Activated CD8-positive, alpha-beta memory T cell treated with anti-CD3 and anti-CD28 coated beads, Interleukin-2, amount 10 ng/mL, durations not matched to agents 7 days and 5 days (primary cell): ENCODE measurements around the gene AGAP1. TPM values are rescaled to one million over a fixed set of nuclear protein-coding genes. Genes with fewer than 3 reads are reported as not detected.

Experiments
- ATAC-seq: fragments of 150-1000 bp; cut with Tn5 transposase; one replicate; pipeline ENCODE4 v1.10.0; 2021; ENCODE audit warnings: moderate library complexity
- CTCF ChIA-PET: fragments of 350-600 bp; sonication (Branson Sonifier 250); formaldehyde crosslinking; loops from one replicate; lab custom pipeline; 2021; ENCODE audit warnings: antibody characterized with exemption; lab: Charles Lee
- DNase-seq: peaks from one replicate; pipeline ENCODE4 v3.0.0-alpha.2; 2020
- H3K27ac Mint-ChIP-seq: one replicate; pipeline ENCODE4 v1.8.0; 2021; ENCODE audit warnings: mild to moderate bottlenecking, mixed read lengths
- H3K27me3 Mint-ChIP-seq: one replicate; pipeline ENCODE4 v1.8.0; 2021; ENCODE audit warnings: mixed read lengths
- H3K36me3 Mint-ChIP-seq: one replicate; pipeline ENCODE4 v1.8.0; 2021; ENCODE audit warnings: mild to moderate bottlenecking, mixed read lengths
- H3K4me1 Mint-ChIP-seq: one replicate; pipeline ENCODE4 v1.8.0; 2021; ENCODE audit warnings: mixed read lengths
- H3K4me3 Mint-ChIP-seq: one replicate; pipeline ENCODE4 v1.8.0; 2021; ENCODE audit warnings: mild to moderate bottlenecking, moderate library complexity, mixed read lengths
- H3K9me3 Mint-ChIP-seq: one replicate; pipeline ENCODE4 v1.8.0; 2022; ENCODE audit warnings: low read depth, mixed read lengths
- total RNA-seq, 2 experiments: library from RNA; stranded (reverse); gene quantifications; one replicate each; pipeline ENCODE4 v1.2.3, GENCODE V29; 2021

Gene AGAP1
- total RNA-seq, 2 experiments from 2014 or later = 0.75 to 1.8 TPM

DNA sequence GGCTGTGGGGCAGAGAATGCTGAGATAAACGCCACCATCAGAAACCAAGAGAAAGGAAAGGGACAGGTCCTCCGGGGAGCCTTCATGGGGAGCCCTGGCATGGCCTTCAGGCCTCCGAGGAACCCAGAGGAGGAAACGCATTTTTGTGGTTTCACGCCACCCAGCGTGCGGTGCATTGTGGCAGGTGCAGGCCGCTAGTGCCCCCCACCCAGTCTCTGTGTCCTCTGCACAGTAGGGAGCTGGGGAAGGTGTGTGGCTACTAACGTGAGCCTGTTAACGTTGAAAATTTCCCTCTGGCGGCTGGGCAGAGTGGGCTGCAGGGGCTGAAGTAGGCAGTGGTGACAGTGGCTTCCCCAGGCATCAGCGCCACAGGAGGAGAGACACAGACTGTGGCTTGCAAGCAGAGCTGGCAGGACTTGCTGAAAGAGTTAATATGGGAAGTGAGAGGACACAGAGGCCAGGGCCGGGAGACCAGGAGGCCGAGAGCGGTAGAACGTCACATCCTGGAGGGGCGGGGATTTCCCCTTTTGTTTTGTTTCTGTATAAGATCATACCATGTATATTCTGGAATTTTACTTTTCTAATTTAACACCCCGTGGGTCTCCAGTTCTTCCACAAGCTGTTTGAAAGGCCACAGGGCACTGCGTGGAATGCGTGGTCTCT is 507.5 kb downstream of the AGAP1 start:
- Mint-ChIP-seq H3K36me3 (no peaks in the 10 kb centered on the region), H3K4me1 (no peaks in the 10 kb centered on the region), H3K9me3 (peaks cover 2% of the 10 kb centered on the region), H3K27ac (no peak overlapping the region), H3K27me3 (no peaks in the 10 kb centered on the region), H3K4me3 (no peak overlapping the region)
- DNase-seq = no peak
- ATAC-seq = no peak
- CTCF ChIA-PET = no interaction called here

DNA sequence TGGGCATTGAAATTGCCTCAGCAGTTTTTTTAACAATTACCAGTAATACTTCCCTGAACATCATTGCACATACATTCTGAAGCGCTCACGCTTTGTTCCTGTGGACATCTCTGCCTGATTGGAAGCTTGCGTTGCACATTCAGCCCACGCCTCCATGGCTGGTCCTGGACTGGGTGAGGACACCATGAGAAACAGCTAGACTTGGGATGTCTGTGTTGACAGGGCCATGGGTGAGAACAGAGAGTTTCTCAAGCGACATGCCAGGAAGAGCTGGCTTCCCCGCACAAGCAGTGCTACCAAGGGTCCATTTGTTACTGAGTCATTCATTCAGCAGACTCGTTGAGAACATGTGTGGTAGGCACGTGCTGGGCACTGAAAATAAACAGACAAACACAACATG is 508.0 kb downstream of the AGAP1 start:
- CTCF ChIA-PET = no interaction called here
- Mint-ChIP-seq H3K27ac (no peak overlapping the region), H3K36me3 (no peaks in the 10 kb centered on the region), H3K4me1 (no peaks in the 10 kb centered on the region), H3K9me3 (peaks cover 2% of the 10 kb centered on the region), H3K27me3 (no peaks in the 10 kb centered on the region), H3K4me3 (no peak overlapping the region)
- DNase-seq (no peak), ATAC-seq (no peak)

DNA sequence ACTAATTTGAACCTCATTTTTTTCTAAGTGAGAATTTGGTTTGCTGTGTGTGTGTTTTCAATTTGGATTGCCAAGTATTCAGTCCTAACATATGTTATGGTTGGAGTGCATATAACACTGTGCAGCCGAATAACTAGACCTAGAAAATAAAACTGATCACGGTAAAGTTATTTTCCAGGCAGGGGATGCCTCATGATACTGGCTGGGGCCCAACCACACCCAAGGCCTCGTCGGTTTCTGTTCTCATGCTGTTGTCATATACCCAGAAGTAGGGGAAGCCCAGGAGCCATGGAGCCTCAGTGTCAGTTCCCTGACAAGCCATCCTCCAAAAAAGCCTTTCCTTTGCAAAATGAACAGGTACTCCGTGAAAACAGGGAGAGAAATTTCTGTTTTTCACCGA is 514.2 kb downstream of the AGAP1 start:
- Mint-ChIP-seq H3K36me3 (no peaks in the 10 kb centered on the region), H3K9me3 (no peaks in the 10 kb centered on the region), H3K4me1 (no peaks in the 10 kb centered on the region), H3K27me3 (no peaks in the 10 kb centered on the region), H3K27ac (no peak overlapping the region), H3K4me3 (no peak overlapping the region)
- no peak for DNase-seq
- CTCF ChIA-PET = no interaction called here
- ATAC-seq = no peak

DNA sequence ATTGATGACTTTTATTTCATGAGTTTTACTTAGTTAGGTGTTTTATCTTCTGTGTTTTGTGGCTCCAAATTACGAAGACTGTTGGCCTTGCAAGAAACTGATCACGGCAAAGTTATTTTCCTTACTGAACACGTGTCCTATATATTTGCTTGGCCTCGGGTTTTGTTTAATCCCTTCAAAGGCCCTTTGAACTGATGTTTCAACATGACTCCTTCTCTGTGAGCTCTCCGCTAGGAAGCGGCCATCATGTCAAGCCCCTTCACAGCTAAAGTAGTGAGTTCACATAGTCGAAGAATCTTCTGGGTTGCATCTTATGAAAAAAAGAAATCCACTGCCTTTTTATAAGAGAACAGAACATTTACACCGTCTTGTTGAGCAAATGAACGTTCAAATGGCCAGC is 515.0 kb downstream of the AGAP1 start:
- no peaks in the 10 kb centered on the region for H3K36me3 Mint-ChIP-seq
- CTCF ChIA-PET = no interaction called here
- ATAC-seq = no peak
- H3K9me3 Mint-ChIP-seq = no peaks in the 10 kb centered on the region
- H3K4me3 Mint-ChIP-seq = no peak overlapping the region
- no peak for DNase-seq
- no peak overlapping the region for H3K27ac Mint-ChIP-seq
- no peaks in the 10 kb centered on the region for H3K4me1 Mint-ChIP-seq
- no peaks in the 10 kb centered on the region for H3K27me3 Mint-ChIP-seq

DNA sequence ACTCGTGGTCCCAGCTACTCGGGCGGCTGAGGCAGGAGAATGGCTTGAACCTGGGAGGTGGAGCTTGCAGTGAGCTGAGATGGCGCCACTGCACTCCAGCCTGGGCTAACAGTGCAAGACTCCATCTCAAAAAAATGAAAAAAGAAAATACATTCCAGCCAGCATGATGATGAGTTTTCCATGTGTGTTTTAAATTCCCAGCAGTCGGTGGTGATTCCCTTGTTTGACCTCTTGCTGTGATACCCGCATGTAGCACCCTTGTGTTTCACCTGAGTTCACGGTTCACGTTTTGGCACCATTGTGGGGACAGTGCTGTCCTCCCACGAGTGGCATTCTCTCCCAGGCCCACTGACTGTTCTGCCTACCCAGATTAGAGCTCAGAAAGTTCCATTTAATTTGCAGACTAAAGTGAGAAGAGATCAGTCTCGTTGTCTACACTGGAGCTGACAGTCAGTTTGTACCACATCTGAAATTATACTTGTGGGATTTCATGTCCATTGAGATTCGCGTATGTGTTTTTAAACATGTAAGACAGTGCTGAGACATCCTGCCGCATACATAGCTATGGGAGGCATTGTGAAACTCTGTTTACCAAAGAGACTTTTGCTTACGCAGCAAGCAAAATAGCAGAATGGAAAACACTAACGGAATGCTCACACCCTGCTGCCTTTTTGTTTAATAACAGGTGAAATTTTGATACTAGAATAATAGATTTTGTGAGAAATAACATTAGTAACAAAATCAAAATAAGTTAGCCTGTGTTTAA is 517.3 kb downstream of the AGAP1 start:
- Mint-ChIP-seq H3K36me3 (no peaks in the 10 kb centered on the region), H3K27ac (no peak overlapping the region), H3K4me1 (no peaks in the 10 kb centered on the region), H3K9me3 (no peaks in the 10 kb centered on the region), H3K4me3 (no peak overlapping the region), H3K27me3 (peaks cover 7% of the 10 kb centered on the region)
- CTCF ChIA-PET = no interaction called here
- ATAC-seq = no peak
- DNase-seq = no peak

DNA sequence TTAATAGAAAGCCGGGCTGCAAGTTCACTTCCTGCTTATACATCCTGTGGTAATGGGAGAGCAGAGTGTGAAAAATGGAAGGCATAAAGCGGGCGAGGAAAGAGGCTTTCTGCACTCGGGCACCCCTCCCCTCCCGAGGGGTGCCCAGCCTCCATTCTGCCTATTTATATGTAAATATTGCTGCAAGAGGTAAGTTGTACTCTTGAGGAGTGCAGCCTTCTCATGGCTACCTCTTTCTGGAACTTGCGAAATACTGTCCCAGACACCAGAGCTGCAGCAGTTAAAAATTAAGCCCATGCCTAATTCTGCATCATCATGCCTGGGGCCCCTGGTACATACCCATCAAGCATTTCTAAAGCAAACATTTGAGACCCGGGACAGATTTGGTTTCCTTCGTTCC is 518.3 kb downstream of the AGAP1 start:
- Mint-ChIP-seq H3K9me3 (no peaks in the 10 kb centered on the region), H3K4me1 (no peaks in the 10 kb centered on the region), H3K4me3 (no peak overlapping the region), H3K36me3 (no peaks in the 10 kb centered on the region), H3K27me3 (peaks cover 9% of the 10 kb centered on the region), H3K27ac (no peak overlapping the region)
- DNase-seq (no peak), ATAC-seq (no peak)
- CTCF ChIA-PET = no interaction called here

DNA sequence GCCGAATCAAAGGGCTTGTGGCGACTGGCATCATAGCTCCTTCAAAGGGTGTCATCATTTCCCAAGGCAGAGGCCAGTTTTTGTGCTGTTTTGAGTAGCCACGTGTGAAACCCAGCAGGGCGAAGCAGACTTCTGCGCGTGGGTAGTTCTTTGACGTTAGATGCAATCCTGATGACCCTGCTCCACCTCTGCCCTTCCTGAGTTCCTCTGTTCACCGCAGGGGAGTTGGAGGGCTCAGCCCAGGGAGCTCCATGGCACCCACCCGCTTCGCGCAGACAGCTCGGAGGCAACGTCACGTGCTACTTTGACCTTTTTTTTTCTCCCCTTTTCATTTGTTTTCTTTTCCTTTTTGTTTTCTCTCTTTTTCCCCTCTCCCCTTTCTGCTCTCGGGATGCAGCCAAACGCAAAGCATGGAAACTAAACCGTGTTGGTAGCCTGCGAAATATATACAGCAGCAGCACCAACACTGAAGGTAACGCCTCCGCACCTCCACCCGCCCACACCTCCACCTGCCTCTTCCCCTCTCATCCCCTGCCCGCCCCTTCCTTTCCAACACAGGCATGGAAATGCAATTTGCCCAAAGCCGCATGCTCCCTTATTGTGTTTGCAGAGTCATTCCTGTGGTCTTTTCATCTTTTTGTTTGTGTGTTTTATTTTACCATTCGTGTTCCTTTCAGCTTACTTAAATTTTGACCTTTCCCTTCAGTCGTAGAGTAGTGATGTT is 520.7 kb downstream of the AGAP1 start:
- Mint-ChIP-seq H3K4me3 (no peak overlapping the region), H3K27ac (no peak overlapping the region), H3K27me3 (peaks cover 9% of the 10 kb centered on the region), H3K4me1 (no peaks in the 10 kb centered on the region), H3K9me3 (no peaks in the 10 kb centered on the region), H3K36me3 (no peaks in the 10 kb centered on the region)
- ATAC-seq (no peak), DNase-seq (no peak)
- CTCF ChIA-PET = no interaction called here

DNA sequence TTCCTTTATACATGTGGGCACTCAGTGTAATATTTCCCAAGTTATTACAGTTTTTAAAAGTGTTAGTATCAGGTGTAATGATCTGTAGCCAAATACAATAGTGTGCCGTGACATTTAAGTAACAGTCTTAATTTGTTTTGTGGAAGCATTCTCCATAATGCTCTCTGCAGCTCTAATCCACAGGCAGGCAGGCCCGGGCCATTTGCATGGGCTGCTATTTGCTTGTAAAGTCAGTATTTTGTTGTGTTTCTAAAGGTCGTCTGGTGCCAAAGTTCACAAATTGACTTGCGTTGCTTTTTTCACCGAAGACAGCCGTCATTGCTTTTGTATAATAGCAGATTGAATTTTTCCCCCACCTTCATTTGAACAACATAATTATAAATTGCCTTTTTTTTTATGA is 521.3 kb downstream of the AGAP1 start:
- Mint-ChIP-seq H3K4me3 (no peak overlapping the region), H3K9me3 (no peaks in the 10 kb centered on the region), H3K36me3 (no peaks in the 10 kb centered on the region), H3K4me1 (no peaks in the 10 kb centered on the region), H3K27me3 (peaks cover 9% of the 10 kb centered on the region), H3K27ac (no peak overlapping the region)
- DNase-seq = no peak
- CTCF ChIA-PET = no interaction called here
- no peak for ATAC-seq

DNA sequence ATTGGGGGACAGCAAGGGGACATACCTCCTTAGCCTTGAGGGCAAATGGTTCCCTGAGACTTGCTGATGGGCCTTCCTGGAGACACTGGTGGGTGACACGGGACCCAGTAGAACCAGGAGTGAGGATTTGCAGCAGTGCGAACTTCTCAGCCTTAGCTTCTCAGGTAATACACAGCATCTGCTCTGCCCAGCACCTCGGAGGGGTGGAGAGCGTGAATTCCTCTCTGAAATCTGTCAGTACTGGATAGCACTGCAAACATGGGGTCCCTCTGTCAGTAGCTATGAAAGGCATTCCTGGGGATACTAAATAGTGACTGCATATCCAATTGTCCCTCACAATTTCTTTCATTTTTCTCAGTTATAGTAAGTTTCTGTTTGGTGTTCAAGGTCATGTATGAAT is 522.7 kb downstream of the AGAP1 start:
- Mint-ChIP-seq H3K27me3 (peaks cover 9% of the 10 kb centered on the region), H3K4me1 (no peaks in the 10 kb centered on the region), H3K36me3 (no peaks in the 10 kb centered on the region), H3K4me3 (no peak overlapping the region), H3K9me3 (no peaks in the 10 kb centered on the region), H3K27ac (no peak overlapping the region)
- CTCF ChIA-PET = no interaction called here
- no peak for ATAC-seq
- DNase-seq = no peak

DNA sequence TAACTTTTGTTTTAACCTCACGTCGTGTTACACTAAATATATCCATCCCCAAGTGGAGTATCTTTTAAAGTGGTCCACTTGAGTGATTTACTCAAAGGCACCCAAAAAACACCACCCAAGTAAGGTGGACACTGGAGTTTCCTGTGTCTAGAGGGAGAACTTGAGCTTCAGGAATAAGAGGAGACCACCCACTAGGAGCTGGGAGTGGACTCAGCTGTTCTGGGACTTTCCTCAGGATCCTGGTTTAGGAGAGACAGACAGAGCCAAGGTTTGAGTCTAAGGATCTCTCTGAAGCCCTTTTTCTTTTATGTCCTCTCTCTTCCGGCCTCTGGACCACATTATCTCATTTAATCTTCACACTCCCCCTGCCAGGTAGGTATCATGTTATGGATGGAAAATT is 523.6 kb downstream of the AGAP1 start:
- no peaks in the 10 kb centered on the region for H3K4me1 Mint-ChIP-seq
- H3K27ac Mint-ChIP-seq = no peak overlapping the region
- no peaks in the 10 kb centered on the region for H3K9me3 Mint-ChIP-seq
- no peaks in the 10 kb centered on the region for H3K36me3 Mint-ChIP-seq
- peaks cover 9% of the 10 kb centered on the region for H3K27me3 Mint-ChIP-seq
- no peak for DNase-seq
- CTCF ChIA-PET = no interaction called here
- no peak for ATAC-seq
- no peak overlapping the region for H3K4me3 Mint-ChIP-seq

DNA sequence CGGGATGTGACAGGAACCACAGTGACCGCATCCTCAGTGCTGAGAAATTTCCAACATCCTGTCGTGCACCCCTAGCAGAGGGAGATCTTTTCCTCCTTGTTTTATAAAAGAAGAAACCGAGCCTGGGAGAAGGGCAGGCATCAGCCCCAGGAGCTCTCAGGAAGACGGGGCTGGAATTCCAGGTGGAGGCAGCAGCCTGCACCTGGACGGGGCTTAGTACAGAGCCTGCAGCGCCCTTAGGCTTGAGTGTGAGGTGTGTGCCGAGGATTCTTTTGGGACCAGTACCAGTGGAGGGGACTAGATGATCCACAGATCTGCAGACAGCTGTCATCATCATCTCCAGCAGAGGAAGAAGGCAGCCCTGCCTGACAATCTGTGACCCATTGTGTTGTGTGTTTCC is 525.6 kb downstream of the AGAP1 start:
- Mint-ChIP-seq H3K4me3 (no peak overlapping the region), H3K36me3 (no peaks in the 10 kb centered on the region), H3K27me3 (peaks cover 9% of the 10 kb centered on the region), H3K4me1 (no peaks in the 10 kb centered on the region), H3K9me3 (no peaks in the 10 kb centered on the region), H3K27ac (no peak overlapping the region)
- no peak for DNase-seq
- CTCF ChIA-PET = no interaction called here
- ATAC-seq = no peak

DNA sequence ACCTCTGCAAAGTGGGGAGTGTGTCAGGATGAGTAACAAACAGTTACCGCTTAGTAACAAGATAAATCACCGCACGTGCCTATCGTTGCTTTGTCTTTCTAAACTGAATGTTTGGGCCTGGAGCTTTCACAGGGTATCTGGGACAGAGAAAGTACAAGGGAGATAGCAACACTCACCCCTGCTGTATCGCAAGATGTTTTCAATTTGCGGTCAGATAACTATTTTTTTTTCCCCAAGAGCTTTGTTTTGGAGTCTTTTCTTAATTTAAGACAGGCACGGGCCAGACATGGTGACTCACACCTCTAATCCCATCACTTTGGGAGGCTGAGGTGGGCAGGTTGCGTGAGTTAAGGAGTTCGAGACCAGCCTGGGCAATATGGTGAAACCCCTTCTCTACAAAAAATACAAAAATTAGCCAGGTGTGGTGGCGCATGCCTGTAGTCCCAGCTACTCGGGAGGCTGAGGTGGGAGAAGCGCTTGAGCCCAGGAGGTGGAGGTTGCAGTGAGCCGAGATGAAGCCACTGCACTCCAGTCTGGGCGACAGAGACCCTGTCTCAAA is 527.7 kb downstream of the AGAP1 start:
- no peaks in the 10 kb centered on the region for H3K4me1 Mint-ChIP-seq
- no peak overlapping the region for H3K27ac Mint-ChIP-seq
- ATAC-seq (no peak), DNase-seq (no peak)
- H3K36me3 Mint-ChIP-seq = no peaks in the 10 kb centered on the region
- H3K4me3 Mint-ChIP-seq = no peak overlapping the region
- no peaks in the 10 kb centered on the region for H3K9me3 Mint-ChIP-seq
- H3K27me3 Mint-ChIP-seq = peaks cover 2% of the 10 kb centered on the region
- CTCF ChIA-PET = no interaction called here

DNA sequence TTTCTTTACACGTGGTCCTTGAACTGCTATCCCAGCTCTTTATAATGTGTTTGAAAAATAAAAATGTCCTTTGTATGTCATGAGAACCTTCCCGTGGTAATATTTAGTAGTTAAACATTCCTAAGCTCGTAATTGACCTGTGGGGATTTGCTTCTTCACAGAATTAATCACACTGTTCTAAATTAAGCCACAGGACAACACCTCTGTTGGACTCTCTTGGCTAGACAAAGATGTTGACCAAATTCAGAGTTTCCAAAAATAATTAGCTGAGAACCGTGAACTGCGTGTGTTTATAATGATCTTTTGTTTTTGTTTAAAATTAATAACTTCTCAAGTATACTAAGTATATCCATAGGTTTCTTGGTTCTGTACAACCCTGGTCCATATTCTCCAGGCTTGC is 528.3 kb downstream of the AGAP1 start:
- CTCF ChIA-PET = no interaction called here
- DNase-seq (no peak), ATAC-seq (no peak)
- Mint-ChIP-seq H3K27ac (no peak overlapping the region), H3K4me1 (no peaks in the 10 kb centered on the region), H3K9me3 (no peaks in the 10 kb centered on the region), H3K4me3 (no peak overlapping the region), H3K27me3 (no peaks in the 10 kb centered on the region), H3K36me3 (no peaks in the 10 kb centered on the region)

DNA sequence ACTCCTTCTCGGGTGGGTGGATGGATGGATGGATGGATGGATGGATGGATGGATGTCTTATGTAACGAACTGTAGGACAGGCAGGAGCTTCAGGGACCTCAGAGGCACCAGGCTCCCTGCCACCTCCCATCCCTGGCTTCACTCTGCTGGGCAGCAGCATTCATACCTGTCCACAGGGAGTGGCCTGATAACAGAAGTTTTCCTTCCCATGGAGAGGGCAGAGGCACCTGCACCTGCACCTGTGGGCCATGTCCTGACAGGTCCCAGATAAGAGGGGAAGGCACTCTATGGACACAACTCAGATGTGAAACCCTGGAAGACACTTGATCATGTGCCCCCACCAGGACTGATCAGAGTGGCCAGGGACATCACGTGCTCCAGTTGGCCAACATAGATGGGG is 532.0 kb downstream of the AGAP1 start:
- H3K9me3 Mint-ChIP-seq = peaks cover 2% of the 10 kb centered on the region
- CTCF ChIA-PET = no interaction called here
- H3K4me3 Mint-ChIP-seq = no peak overlapping the region
- H3K4me1 Mint-ChIP-seq = no peaks in the 10 kb centered on the region
- no peaks in the 10 kb centered on the region for H3K36me3 Mint-ChIP-seq
- DNase-seq (no peak), ATAC-seq (no peak)
- H3K27ac Mint-ChIP-seq = no peak overlapping the region
- no peaks in the 10 kb centered on the region for H3K27me3 Mint-ChIP-seq
